ENCODE data around the gene SLC25A47.
"Not testable (repeated sequence)": the region's sequence is repeated elsewhere in the genome, so short reads cannot be mapped to it uniquely, and the experiment has no call there.

Gene SLC25A47

GRCh38 chr14:100306101-100306997 is 16.8 kb upstream of the SLC25A47 start, which contains the start of gene SLC25A29:
Gene SLC25A29, minus strand, starts transcription at chr14:100306444. Its CDS starts 212 bp downstream, at chr14:100306232.
- peak; percentile 83 for DNase-seq

GRCh38 chr14:100306998-100307765 is 16.0 kb upstream of the SLC25A47 start:
- no peak for DNase-seq

GRCh38 chr14:100307766-100308426 is 15.2 kb upstream of the SLC25A47 start:
- no peak for DNase-seq

- not testable (repeated sequence) for DNase-seq
These were observed 14.7 kb upstream of the SLC25A47 start for GRCh38 chr14:100308427-100308792.

- no peak for DNase-seq
These were observed 14.0 kb upstream of the SLC25A47 start for GRCh38 chr14:100309028-100309737.

GRCh38 chr14:100312110-100312876 is 10.8 kb upstream of the SLC25A47 start:
- DNase-seq: not testable (repeated sequence)

GRCh38 chr14:100312877-100313400 is 10.2 kb upstream of the SLC25A47 start:
- DNase-seq: no peak

- no peak for DNase-seq
These were observed 9.5 kb upstream of the SLC25A47 start for GRCh38 chr14:100313464-100314230.

- no peak for DNase-seq
These were observed 8.4 kb upstream of the SLC25A47 start for GRCh38 chr14:100314724-100315123.

- DNase-seq: no peak
These were observed 5.8 kb upstream of the SLC25A47 start for GRCh38 chr14:100317389-100317788.

- peak; percentile 52 for DNase-seq
These were observed 5.0 kb upstream of the SLC25A47 start for GRCh38 chr14:100317912-100318808.

GRCh38 chr14:100320157-100320856 is 2.8 kb upstream of the SLC25A47 start:
- no peak for DNase-seq

GRCh38 chr14:100321473-100322137 is 1.5 kb upstream of the SLC25A47 start:
- DNase-seq: no peak

GRCh38 chr14:100322138-100322957 is 791 bp upstream of the SLC25A47 start:
- no peak for DNase-seq

GRCh38 chr14:100323942-100324307 is 786 bp downstream of the SLC25A47 start:
- no peak for DNase-seq

- DNase-seq: no peak
These were observed 2.1 kb downstream of the SLC25A47 start for GRCh38 chr14:100325231-100325632.

GRCh38 chr14:100325958-100326357 is 2.8 kb downstream of the SLC25A47 start:
- no peak for DNase-seq

GRCh38 chr14:100327128-100327527 is 4.0 kb downstream of the SLC25A47 start:
- no peak for DNase-seq
